Activated naive CD4-positive, alpha-beta T cell treated with anti-CD3 and anti-CD28 coated beads, Interleukin-2, amount 50 U/mL, for 16 hours (primary cell): Measurements from ENCODE around the gene CRADD.
"Not testable (repeated sequence)": the region's sequence is repeated elsewhere in the genome, so short reads cannot be mapped to it uniquely, and the experiment has no call there.

Experiments used
- DNase-seq: peaks from one replicate; pipeline ENCODE4 v3.0.0-alpha.2; 2020

CRADD gene

GRCh38 chr12:93882763-93883162 lies 205.6 kb downstream of the CRADD start:
- DNase-seq = no peak

- no peak for DNase-seq
These were observed 206.4 kb downstream of the CRADD start for GRCh38 chr12:93883436-93884154.

- DNase-seq = no peak
These were observed 207.8 kb downstream of the CRADD start for GRCh38 chr12:93884794-93885460.

- DNase-seq = not testable (repeated sequence)
These were observed 208.9 kb downstream of the CRADD start for GRCh38 chr12:93885973-93886532.

- no peak for DNase-seq
These were observed 209.6 kb downstream of the CRADD start for GRCh38 chr12:93886533-93887511.

GRCh38 chr12:93888964-93889363 lies 211.8 kb downstream of the CRADD start:
- DNase-seq = no peak

GRCh38 chr12:93889516-93890212 lies 212.5 kb downstream of the CRADD start:
- no peak for DNase-seq

- DNase-seq = no peak
These were observed 215.5 kb downstream of the CRADD start for GRCh38 chr12:93892423-93893268.

- DNase-seq = no peak
These were observed 217.4 kb downstream of the CRADD start for GRCh38 chr12:93894391-93895088.

- DNase-seq = no peak
These were observed 217.9 kb downstream of the CRADD start for GRCh38 chr12:93895089-93895445.

GRCh38 chr12:93896427-93896826 lies 219.3 kb downstream of the CRADD start:
- DNase-seq = no peak

GRCh38 chr12:93896952-93897351 lies 219.8 kb downstream of the CRADD start:
- DNase-seq = no peak

- DNase-seq = no peak
These were observed 224.6 kb downstream of the CRADD start for GRCh38 chr12:93901739-93902138.

GRCh38 chr12:93902192-93902591 lies 225.0 kb downstream of the CRADD start:
- DNase-seq = no peak

- DNase-seq = no peak
These were observed 225.8 kb downstream of the CRADD start for GRCh38 chr12:93902736-93903562.

- DNase-seq = no peak
These were observed 226.9 kb downstream of the CRADD start for GRCh38 chr12:93904124-93904523.

GRCh38 chr12:93908264-93908663 lies 231.1 kb downstream of the CRADD start:
- DNase-seq = no peak

GRCh38 chr12:93908846-93909567 lies 231.8 kb downstream of the CRADD start:
- DNase-seq = no peak

GRCh38 chr12:93911396-93911795 lies 234.2 kb downstream of the CRADD start:
- DNase-seq = no peak
